ENCODE measurements around the gene PDCD1LG2. TPM values are rescaled to one million over a fixed set of nuclear protein-coding genes. Genes with fewer than 3 reads are reported as not detected.
"Not testable (repeated sequence)": the region's sequence is repeated elsewhere in the genome, so short reads cannot be mapped to it uniquely, and the experiment has no call there.

The PDCD1LG2 gene
- 11.1 and 19.4 TPM in 2 replicates for polyA plus RNA-seq (2012; rRNA removed)
- polyA plus RNA-seq (2012; cell fraction: cytosol; rRNA removed) = 12.8 and 15.3 TPM in 2 replicates
- 8.5 and 17.6 TPM in 2 replicates for polyA plus RNA-seq (2012; cell fraction: nucleus; rRNA removed)

DNA sequence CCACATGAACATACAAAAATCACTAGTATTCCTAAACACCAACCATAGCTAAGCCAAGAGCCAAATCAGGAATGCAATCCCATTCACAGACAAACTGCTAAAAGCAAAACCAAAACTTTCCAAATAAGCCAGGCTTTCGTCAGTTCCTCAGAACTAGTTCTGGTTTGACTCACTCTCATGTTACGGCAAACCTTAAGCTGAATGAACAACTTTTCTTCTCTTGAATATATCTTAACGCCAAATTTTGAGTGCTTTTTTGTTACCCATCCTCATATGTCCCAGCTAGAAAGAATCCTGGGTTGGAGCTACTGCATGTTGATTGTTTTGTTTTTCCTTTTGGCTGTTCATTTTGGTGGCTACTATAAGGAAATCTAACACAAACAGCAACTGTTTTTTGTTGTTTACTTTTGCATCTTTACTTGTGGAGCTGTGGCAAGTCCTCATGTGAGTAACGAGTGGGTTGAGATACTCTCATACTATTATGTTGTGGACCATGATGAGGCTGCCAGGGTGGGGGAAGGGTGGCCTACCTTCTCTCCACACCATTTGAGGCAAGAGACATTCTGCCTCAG is at the start of gene PDCD1LG2:
Gene PDCD1LG2 (plus strand): TSS at position 172 of the 572 bp plus-strand sequence. CDS start 12,016 bp downstream, outside the sequence.
- Histone ChIP-seq H3K9ac (peak within 1 kb of the TSS; percentile 83), H3K4me2 (peak within 1 kb of the TSS; percentile 83), H3K36me3 (replicated peaks in 1 of 2; ENCODE audit: control insufficient read depth in 1 of 2, insufficient read depth in 2 of 2, low read length in 1 of 2) (peaks cover 0 to 4% of the 10 kb centered on the region in 2 experiments), H3K4me1 (ENCODE audit: control insufficient read depth in 1 of 2, insufficient read depth in 2 of 2, low read depth in 1 of 2, low read length in 1 of 2) (peaks cover 13 to 29% of the 10 kb centered on the region in 2 experiments), H3K27ac (ENCODE audit: low read depth in 2 of 2, low read length in 1 of 2) (peak within 1 kb of the TSS; percentile 91 to 100), H3F3A (replicated peaks; ENCODE audit: insufficient read depth) (peaks cover 33% of the 10 kb centered on the region), H3K4me3 (ENCODE audit: low read depth in 2 of 2, low read length in 1 of 2) (peak within 1 kb of the TSS; percentile 37 to 58; a peak in 3 of 4 replicates), H2AFZ (ENCODE audit: low read depth) (no peak within 1 kb of the TSS), H3K9me3 (no peaks in the 10 kb centered on the region), H3K9me2 (no peaks in the 10 kb centered on the region), H4K20me1 (ENCODE audit: insufficient read depth) (no peaks in the 10 kb centered on the region), H3K79me2 (ENCODE audit: insufficient read depth) (peaks cover 48% of the 10 kb centered on the region), H3K27me3 (ENCODE audit: insufficient read depth) (no peaks in the 10 kb centered on the region)
- POLR2A ChIA-PET = no interaction called here
- CTCF ChIA-PET = interaction anchor here (0.5 to 1.1 kb wide), 4 partner anchors 80 to 969 kb away, joined by 3 read pairs; no protein-coding TSS in a partner anchor
- 5% methylated on average over 4 of the region's 4 CpGs for WGBS (ENCODE audit: low lambda C conversion rate)
- DNase-seq = peak; percentile 32
- no peak for TF ChIP-seq MEF2A (IDR thresholded peaks at IDR 0.05; ENCODE audit: borderline replicate concordance, low read depth)
- TF ChIP-seq FOSL2 (IDR thresholded peaks at IDR 0.05; ENCODE audit: borderline replicate concordance, low read depth) = peak; percentile 21; the same call in 1 of the 2 replicates
- no peak for TF ChIP-seq RCOR1 (IDR thresholded peaks at IDR 0.05; ENCODE audit: low read length)
- TF ChIP-seq EP300 (IDR thresholded peaks at IDR 0.05; ENCODE audit: borderline replicate concordance in 1 of 2, low read depth in 1 of 2, low read length in 1 of 2) = peak in 1 of 2 experiments; percentile 6; a peak in 1 of 4 replicates
- peak; percentile 58 for TF ChIP-seq POLR2AphosphoS5 (IDR thresholded peaks at IDR 0.05; ENCODE audit: low read depth, low read length)
- TF ChIP-seq JUND (IDR thresholded peaks at IDR 0.05) = peak; percentile 25; the same call in 1 of the 2 replicates
- TF ChIP-seq TCF12 (IDR thresholded peaks at IDR 0.05) = peak; percentile 32
- no peak for TF ChIP-seq NFIC (IDR thresholded peaks at IDR 0.05; ENCODE audit: borderline replicate concordance)
- TF ChIP-seq YY1 (IDR thresholded peaks at IDR 0.05; ENCODE audit: low read depth) = peak; percentile 15; the same call in 1 of the 2 replicates
- peak; percentile 28; the same call in 1 of the 2 replicates for TF ChIP-seq TAF1 (IDR thresholded peaks at IDR 0.05; ENCODE audit: borderline replicate concordance, low read depth, low read length)
- TF ChIP-seq, protein P1, sequence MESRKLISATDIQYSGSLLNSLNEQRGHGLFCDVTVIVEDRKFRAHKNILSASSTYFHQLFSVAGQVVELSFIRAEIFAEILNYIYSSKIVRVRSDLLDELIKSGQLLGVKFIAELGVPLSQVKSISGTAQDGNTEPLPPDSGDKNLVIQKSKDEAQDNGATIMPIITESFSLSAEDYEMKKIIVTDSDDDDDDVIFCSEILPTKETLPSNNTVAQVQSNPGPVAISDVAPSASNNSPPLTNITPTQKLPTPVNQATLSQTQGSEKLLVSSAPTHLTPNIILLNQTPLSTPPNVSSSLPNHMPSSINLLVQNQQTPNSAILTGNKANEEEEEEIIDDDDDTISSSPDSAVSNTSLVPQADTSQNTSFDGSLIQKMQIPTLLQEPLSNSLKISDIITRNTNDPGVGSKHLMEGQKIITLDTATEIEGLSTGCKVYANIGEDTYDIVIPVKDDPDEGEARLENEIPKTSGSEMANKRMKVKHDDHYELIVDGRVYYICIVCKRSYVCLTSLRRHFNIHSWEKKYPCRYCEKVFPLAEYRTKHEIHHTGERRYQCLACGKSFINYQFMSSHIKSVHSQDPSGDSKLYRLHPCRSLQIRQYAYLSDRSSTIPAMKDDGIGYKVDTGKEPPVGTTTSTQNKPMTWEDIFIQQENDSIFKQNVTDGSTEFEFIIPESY (IDR thresholded peaks at IDR 0.05; ENCODE audit: borderline replicate concordance, low read depth) = no peak

DNA sequence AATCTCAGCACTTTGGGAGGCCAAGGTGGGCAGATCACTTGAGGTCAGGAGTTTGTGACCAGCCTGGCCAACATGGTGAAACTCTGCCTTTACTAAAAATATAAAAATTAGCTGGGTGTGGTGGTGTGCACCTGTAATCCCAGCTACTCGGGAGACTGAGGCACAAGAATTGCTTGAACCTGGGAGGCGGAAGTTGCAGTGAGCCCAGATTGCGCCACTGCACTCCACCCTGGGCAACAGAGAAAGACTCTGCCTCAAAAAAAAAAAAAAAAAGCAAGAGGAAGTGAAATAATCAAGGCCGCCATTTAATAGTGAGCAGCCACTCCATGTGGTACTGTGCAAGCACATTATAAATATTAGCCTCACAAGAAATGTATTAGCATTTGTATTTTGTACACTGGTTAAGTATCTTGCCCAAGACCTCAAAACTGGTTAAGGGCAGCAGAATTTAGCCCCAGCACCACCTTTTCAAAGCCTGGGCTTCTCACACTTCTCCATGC is 45.5 kb upstream of the PDCD1LG2 start:
- H3K9me3 ChIP-seq; H3K4me1 ChIP-seq (ENCODE audit: control insufficient read depth in 1 of 2, insufficient read depth in 2 of 2, low read depth in 1 of 2, low read length in 1 of 2); DNase-seq; H3K4me2 ChIP-seq; H3K27ac ChIP-seq (ENCODE audit: low read depth in 2 of 2, low read length in 1 of 2); H4K20me1 ChIP-seq (ENCODE audit: insufficient read depth); H3K9me2 ChIP-seq; POLR2A ChIA-PET; H3K27me3 ChIP-seq (ENCODE audit: insufficient read depth); H3K9ac ChIP-seq; H2AFZ ChIP-seq (ENCODE audit: low read depth); H3K4me3 ChIP-seq (ENCODE audit: low read depth in 2 of 2, low read length in 1 of 2): not testable (repeated sequence)
- Histone ChIP-seq H3F3A (replicated peaks; ENCODE audit: insufficient read depth) (peaks cover 32% of the 10 kb centered on the region), H3K36me3 (replicated peaks in 1 of 2; ENCODE audit: control insufficient read depth in 1 of 2, insufficient read depth in 2 of 2, low read length in 1 of 2) (peaks cover 37 to 83% of the 10 kb centered on the region in 2 experiments), H3K79me2 (ENCODE audit: insufficient read depth) (peaks cover 29% of the 10 kb centered on the region)
- CTCF ChIA-PET = interaction anchor here (1.0 to 1.3 kb wide), 2 partner anchors 23 to 135 kb away, joined by 3 to 4 read pairs; no protein-coding TSS in a partner anchor
- 96% methylated on average over 4 of the region's 4 CpGs for WGBS (ENCODE audit: low lambda C conversion rate)

Data from SK-N-SH (cell line).